GM18519 (cell line): ENCODE results near the gene PUS3.

ENCODE experiments used
- ATAC-seq: cut with Tn5 transposase; IDR thresholded peaks from one replicate; pipeline ENCODE4 v1.9.1; 2021; ENCODE audit warnings: mild to moderate bottlenecking, moderate library complexity; ENCODE audit not compliant: unreplicated experiment, low FRiP score

Gene PUS3, protein sequence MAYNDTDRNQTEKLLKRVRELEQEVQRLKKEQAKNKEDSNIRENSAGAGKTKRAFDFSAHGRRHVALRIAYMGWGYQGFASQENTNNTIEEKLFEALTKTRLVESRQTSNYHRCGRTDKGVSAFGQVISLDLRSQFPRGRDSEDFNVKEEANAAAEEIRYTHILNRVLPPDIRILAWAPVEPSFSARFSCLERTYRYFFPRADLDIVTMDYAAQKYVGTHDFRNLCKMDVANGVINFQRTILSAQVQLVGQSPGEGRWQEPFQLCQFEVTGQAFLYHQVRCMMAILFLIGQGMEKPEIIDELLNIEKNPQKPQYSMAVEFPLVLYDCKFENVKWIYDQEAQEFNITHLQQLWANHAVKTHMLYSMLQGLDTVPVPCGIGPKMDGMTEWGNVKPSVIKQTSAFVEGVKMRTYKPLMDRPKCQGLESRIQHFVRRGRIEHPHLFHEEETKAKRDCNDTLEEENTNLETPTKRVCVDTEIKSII

DNA sequence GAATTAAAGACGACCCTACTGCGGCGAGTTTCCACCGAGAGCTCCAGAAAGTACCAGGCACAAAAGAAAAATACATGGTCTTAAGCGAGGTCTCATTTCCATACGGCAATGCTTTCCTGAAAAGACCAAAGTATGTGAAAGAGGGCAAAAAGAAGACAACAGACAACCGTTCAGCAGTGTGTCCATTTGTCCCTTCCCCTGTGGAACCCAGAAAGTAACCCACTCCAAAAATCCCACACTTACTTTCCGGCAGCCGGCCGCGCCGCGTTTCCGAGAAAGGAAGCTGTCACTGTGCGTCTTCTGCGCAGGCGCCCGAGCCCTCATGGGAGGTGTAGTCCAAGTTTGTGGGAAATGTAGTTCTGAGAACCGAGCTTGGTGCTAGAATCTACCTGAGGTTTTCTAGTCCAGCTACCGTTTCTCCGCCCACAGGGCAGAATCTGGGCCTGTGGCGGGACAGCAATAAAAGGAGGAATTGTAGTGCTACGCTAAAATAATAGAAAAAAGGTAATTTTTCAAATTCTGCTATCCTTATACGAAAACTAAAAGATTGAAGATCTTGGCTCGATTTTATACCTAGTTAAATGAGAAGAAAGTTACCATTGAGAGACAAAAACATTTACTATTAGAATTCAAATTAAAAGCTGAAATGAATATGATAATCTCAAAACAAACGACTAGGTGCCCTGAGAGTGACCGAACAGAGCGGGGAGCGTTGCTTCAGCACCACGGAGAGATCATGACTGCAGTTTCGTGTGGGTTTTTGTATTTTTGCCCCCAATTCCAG is at the start of gene PUS3:
TSS of gene PUS3 (minus strand) at position 280 of the 784 bp plus-strand sequence. CDS start 6,922 bp downstream, outside the sequence.
- ATAC-seq, result peak; percentile 95

DNA sequence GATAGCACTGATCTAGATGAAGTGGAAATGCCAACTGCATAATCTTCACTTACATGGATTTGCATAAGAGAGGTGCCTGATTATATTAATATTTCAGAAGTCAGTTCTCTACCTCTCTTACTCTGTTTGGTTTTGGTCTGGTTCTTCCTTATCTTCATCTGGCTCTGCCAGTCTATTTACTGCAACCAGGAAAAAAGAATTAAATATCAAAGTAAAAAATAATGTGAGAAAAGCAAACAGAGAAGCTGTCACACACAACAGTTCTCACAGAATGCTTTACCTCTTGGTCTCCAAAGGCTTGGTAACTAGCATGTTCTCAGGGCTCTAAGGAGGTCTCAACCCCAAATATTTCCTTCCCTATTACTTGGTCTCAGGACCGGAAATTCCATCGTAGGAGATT is 49.6 kb upstream of the PUS3 start:
- ATAC-seq, result no peak

DNA sequence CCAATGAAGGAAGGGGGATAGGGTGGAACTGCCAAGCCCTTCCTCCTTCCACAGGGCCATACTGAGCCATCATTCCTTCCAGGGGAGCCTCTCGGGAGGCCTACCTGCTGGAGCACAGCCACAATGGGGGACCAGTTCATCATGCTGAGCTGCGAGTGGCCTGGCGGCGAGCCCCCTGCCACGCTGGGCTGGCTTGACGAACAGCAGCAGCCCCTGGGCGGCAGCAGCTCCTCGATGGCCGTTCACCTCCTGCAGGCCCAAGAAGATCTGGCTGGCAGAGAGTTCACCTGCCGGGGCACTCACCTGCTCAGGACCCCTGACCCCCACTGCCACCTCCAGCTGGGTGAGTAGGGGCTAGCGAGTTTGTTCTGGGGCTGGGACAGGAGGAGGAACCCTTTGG is 48.7 kb upstream of the PUS3 start:
- ATAC-seq, result no peak

DNA sequence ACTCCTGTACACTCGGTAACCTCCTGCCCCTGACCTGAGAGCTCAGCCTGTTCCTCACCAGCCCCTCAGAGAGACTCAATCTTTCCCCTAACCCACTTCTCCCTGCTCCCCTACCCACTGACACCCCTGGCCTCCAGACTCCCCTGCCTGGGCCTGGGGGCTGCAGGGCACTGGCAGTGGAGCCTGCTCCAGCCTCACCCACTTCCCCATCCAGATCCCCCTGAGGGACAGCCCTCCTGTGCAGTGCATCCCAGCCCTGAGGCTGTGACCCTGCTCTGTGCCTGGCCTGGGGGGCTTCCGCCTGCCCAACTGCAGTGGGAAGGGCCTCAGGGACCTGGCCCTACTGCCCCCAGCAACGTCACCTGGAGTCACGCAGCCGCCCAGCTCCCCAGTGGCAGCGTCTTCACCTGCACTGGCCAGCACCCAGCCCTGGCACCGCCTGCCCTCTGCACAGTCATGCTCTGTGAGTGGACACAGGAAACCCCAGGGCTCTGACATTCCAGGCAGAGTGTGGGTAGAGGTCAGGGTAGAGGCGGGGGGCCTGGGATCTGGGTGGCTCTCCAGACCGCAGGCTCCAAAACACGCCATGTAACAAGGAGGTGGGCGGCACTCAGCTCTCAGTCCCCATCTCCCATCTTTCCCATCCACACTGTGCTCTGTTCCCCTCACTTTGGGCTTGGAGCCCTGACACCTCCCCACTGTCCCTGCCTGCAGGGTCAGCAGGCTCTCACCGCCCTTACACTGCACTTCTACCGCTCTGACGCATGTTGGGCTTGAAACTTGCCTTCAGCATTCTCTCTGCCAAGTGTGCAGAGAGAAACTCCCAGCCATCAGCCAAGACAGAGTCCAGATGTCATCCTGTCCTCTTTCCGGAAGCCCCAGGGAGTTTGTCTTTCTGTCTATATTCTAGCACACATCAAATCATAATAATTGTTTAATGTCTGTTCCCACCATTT is 48.0 kb upstream of the PUS3 start:
- no peak for ATAC-seq

DNA sequence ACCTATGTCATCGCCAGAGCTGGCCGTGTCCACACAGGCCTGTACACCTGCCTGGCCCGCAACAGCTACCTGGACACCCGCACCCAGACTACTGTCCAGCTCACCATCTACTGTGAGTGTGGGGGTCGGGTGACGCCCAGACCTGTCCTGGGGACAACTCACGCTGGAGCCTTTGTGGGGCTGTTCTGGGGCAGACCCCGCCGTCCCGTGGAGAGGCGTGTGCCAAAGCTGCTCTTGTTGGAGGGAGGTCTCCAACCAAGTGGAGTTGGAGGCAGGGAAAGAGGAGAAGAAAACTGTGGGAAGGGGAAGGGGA is 47.1 kb upstream of the PUS3 start:
- no peak for ATAC-seq

DNA sequence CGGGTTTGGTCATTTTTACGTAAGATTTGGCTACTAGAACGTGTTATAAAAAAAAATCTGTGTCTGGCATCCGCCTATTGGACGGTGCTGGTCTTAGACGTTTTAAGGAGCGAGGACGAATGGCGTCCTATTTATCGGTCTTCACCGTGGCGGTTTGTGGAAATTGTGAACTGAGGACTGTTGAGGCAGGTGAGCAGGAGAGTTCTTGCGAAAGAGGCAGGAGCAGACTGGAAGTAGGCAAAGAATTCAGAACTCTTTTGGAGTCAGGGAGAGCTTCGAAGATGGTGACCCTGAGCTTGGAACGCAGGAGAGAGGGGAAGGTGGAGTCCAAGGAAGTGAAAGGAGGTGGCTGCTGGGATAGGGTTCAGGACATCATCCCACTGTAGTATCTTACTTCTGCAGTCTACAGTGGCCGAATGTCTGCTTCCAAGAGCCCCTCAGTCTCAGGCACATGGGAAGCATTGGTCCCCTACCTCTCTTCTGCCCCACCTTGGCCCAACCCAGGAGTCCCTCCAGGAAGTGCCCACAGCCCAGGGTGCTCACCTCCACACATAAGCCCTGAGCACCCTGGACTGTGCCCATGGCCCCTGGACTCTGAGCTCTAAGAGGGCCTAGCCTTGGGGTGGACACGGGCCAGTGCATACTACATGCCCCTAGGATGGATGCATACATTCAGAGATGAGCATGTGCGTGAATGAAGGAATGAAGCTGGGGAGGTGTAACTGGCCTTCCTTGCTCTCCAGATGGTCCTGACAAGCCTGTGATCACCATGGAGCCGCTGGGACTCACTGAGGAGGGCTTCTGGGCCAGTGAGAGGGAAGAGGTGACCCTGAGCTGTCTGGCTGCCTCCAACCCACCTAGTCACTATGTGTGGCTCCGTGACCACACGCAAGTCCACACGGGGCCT is 46.5 kb upstream of the PUS3 start:
- no peak for ATAC-seq

DNA sequence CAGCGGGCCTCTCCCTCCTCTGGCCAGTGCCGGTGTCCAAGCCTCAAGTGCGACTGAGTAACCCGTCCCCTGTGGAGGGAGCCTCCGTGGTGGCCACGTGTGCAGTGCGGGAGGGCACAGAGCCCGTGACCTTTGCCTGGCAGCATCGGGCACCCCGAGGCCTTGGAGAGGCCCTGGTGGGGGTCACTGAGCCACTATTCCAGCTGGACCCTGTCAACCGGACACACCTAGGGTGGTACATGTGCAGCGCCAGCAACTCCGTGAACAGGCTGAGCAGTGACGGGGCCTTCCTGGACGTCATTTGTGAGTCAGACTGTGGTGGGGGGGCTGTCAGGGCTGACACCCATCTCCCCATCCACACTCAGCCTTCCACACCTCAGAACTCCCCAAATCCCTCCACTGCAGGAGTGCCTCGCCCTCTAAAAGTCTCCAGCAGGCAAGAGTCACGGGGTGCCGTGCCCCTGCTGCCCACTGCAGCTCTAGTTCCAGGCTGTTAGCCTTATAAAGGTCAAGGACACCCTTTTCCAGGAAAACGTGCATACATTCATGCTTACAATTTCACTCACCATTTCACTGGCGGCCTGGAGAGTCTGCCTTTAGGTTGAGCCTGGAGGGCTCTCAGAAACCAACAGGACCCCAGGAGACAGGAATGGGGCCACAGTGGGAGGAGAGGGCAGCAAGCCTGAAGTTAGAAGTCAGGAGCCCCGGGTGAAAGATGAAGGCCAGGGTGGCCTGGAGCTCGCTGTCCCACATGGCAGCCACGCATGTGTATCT is 45.5 kb upstream of the PUS3 start:
- no peak for ATAC-seq

DNA sequence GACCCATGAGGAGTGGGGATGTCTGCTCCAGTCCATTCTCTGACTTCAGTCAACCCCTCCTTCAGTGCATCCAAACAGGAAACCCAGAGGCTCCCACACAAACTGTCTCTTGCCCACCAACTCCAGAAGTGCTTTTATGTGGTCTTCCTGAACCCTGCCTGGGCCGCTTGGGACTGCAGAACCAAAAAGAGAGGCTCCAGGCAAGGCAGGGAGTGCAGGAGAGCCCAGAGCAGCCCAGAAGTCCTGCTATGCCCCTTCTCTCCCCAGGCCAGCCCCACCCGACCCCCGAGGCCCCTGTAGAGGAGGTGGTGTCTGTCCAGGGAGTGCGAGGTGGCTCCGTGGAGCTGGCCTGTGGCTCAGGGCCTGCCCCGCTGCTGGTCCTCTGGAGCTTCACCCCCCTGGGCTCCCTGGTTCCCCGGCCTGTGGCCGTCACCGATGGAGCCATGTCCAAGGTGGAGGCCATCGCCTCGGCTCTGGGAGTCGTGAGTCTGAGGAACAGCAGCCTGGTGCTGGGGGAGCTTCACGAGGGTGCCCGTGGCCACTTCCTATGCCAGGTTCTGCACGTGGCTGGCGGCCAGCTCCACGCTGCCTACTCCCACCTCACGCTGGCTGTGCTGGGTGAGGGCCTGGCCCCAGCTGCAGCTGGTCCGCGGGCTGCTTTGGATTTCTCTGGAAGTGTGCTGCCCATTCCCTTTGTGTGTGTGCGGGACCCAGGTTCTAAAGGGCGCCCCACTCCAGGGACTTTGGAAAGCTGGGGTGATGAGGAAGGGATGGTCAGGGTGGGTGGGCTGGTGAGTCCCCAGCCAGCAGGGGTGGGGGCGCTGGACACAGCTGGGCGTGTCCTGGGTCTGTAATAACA is 44.6 kb upstream of the PUS3 start:
- ATAC-seq, result no peak

DNA sequence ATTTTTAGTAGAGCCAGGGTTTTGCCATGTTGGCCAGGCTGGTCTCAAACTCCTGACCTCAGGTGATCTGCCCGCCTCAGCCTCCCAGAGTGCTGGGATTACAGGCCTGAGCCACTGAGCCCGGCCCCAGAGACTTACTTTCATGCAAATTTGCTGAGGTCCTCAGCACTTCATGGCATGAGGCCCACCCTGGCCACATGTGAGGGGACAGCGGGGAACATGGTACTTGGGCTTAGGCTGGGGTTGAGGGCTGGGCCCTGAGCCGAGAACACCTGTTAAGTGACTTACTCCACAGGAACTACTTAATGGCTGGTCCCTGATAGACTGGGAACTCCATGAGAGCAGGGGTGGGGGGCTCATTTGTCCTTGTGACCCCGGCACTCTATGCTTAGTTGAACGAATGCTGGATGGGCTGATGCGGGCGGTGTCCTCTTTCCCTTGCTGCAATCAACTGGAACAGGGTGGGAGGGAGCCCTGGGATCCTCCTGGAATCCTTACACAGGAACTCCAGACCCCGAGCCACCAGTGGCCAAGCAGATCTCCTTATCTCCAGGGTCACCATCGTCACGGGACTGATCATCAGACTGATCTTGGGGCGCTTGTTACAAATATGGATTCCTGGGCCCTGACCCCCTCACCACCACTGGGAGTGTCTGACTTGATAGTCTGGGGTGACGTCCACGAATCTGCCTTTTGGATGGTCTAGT is 43.9 kb upstream of the PUS3 start:
- ATAC-seq, result no peak

DNA sequence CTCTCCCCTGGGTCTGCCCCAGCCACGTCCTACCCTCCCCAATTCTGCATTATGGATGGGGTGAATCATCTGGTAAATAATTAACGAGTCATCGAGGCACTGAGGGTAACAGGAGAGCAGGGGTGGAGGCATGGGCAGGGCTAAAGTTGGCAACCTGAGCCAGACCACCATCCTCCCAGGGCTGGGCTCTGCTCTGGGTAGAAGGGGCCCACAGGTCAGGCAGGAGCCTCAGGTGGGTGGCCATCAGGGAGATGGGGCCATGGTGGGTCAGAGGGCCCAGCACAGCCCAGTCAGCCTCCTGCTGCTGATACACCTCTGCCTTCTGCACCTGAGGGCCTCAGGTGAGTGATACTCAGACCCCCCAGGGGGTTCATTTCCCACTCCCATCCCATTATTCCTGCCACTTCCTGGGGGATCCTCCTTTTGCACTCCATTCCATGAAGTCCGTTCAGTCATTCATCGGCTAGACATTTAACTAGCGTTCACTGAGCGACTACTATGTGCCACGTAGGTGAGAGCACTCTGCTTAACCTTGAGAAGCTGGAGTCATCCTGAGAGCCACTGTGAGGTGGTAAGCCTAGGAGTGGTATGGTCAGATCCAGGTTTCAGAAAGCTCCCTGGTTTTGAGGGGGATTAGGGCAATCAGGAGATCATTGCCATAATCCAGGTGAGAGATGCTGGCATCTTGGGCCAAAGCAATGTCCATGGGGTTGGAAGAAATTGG is 43.0 kb upstream of the PUS3 start, which contains the start of gene VSIG10L2:
TSS of gene VSIG10L2 (plus strand) at position 248 of the 724 bp plus-strand sequence. CDS start at position 260, 12 bp downstream.
- no peak for ATAC-seq

DNA sequence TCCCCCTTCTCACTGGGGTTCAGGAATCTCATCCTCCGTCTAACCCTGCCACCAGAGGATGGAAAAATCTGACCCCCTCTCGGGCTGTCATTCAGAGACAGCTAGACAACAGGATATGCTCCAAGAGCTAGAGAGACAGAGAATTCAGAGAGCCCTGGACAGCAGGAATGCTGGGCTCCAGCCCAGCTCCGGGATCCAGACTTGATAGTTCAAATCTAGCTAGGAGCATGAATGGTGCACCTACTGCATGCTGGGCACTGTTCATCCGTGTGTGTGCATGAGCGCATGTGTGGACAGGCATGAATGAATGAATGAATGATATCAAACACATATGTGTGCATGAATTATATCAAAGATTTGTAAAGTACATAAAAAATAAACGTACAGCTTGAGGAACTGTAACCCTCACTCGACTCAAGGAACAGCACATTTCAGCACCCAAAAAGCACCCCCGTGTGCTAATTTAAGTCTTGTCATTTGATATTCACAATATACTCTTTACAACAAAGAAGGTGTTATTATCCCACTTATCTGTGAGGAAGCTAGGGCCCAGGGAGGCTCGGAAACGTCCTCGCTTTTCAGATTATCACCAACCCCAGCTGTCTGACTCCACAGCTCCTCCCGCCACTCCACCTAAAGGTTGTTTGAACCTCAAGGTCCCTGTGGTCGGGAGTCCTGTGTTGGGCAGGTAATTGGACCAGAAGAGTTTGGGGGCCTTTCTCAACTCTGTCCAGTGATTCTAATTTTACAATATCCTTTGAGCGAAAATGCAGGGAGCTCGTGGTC is 42.2 kb upstream of the PUS3 start:
- no peak for ATAC-seq

DNA sequence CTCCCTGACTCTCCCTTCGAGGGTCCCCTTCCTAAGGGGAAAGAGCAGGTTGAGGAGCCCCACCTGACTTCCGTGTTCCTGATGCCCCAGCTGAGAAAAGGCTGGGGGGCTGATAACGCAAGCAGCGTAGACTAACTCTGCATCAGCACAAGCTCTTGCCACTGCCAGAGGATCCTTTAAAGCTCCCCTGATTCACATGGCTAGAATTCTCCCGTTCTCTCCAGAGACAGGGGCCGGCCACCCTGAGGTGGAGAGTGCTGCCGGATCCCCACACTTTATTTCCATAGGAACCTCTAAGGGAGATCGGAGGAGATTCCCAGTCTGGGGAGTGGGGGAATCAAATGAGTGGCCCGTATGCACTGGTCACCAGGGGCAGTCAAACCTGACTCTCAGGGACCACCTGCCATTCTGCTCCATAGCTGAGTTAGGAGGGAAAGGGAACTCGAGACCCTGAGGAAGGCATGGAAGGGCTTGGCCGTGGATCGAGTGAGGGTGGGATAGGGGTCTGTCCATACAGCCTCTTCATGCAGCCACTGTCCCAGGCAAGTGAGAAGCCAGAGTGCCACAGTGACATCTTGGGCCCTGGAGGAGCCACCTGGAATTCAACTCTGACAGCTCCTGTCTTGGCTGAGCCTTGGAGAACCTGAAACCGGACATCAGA is 41.5 kb upstream of the PUS3 start:
- ATAC-seq, result no peak

DNA sequence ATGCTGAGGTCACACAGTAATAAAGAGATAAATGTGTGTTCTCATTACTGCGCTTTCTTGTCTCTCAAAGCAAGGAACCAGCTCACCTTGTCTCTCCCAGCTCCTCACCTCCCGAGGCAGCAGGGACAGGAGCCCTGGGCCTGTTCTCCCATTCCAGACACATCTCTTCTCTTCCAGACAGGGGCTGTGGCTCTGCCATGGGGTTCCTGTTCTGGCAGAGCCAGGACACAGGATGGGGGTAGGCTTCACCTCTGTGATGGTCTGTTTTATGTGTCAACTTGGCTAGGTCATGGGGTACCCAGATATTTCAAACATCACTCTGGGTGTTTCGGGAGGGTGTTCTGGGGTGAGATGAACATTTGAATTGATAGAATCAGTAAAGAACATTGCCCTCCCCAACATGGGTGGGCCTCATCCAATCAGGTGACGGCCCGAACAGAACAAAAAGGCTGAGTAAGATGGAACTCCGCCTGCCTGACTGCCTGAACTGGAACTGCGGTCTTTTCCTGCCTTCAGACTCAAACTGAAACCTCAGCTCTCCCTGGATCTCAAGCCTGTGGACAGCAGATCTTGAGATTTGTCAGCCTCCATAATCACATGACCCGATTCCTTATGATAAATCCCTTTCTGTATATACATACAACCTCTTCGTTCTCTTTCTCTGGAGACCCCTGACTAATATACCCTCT is 40.8 kb upstream of the PUS3 start:
- ATAC-seq, result no peak

DNA sequence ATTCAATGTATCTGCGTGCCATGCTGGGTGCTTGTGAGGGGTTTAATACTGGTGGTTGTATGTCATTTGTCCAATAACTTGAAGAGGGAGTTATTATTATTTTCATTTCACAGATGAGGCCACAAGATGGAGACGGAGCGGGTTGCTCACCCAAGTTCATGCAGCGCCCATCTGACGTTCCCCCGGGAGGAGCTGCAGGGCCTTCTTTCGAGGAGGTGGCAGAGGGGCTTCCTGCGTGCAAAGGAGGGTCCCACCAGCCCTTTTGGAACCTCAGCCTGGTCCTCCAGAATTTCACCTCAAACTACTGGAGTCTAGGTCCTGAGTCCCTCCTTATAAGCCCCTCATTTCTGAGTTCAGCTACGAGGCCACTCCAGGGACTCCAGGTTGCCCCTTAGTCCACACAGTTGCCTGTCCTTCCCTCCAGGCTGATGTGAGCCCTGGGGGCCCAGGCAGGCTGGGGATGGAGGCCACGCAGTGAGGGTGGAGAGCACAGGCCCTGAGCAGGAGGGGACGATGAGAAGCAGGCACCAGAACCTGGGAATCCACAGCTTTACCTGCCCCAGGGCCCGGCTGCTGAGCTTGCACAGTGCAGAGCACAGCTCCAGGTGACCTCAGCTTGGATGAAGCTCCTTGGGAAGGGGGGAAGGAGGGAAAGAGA is 39.9 kb upstream of the PUS3 start:
- no peak for ATAC-seq
